Gastrocnemius medialis (tissue), 4 donors: Measurements from ENCODE around the gene USB1.

Experiments
- POLR2A ChIP-seq, 2 donors: fragments of 450-650 bp; IDR thresholded peaks; one replicate each; pipeline ENCODE4 v1.6.1; 2017; ENCODE audit warnings: antibody characterized with exemption in 2 of 2, mild to moderate bottlenecking in 2 of 2, moderate library complexity in 2 of 2
- TF ChIP-seq, protein P1 (sequence below), 5 experiments: fragments of 450-650 bp in 3 of 5; fragments of 200-600 bp in 2 of 5; sonication (generic) in 2 of 5; IDR thresholded peaks in 4 of 5; conservative IDR thresholded peaks in 1 of 5; 1 replicate in 4 of 5; 2 replicates in 1 of 5; pipeline ENCODE4 v1.5.1; 2016 to 2019; ENCODE audit warnings: antibody characterized with exemption in 5 of 5, mild to moderate bottlenecking in 3 of 5, moderate library complexity in 3 of 5

DNA sequence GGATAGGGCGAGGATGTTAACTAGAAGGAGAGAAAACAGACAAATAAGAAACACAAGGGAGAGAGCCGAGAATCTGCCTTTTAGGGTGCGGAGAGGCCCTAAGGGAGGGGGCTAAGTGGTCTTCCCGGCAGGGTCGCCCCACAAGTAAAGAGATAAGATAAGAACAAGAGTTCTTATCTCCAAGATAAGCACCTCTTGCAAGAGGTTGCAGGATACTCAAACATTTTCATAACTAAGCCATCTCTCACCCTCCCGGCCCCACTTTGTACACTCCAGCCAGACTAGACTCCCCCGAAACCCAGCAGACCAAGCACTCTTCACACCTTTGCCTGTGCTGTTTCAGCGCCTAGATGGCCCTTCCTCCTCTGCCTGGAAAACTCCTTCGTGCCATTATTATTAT lies 15.0 kb upstream of the USB1 start:
- TF ChIP-seq, protein P1, sequence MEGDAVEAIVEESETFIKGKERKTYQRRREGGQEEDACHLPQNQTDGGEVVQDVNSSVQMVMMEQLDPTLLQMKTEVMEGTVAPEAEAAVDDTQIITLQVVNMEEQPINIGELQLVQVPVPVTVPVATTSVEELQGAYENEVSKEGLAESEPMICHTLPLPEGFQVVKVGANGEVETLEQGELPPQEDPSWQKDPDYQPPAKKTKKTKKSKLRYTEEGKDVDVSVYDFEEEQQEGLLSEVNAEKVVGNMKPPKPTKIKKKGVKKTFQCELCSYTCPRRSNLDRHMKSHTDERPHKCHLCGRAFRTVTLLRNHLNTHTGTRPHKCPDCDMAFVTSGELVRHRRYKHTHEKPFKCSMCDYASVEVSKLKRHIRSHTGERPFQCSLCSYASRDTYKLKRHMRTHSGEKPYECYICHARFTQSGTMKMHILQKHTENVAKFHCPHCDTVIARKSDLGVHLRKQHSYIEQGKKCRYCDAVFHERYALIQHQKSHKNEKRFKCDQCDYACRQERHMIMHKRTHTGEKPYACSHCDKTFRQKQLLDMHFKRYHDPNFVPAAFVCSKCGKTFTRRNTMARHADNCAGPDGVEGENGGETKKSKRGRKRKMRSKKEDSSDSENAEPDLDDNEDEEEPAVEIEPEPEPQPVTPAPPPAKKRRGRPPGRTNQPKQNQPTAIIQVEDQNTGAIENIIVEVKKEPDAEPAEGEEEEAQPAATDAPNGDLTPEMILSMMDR (IDR thresholded peaks at IDR 0.05 in 4 of 5, conservative IDR thresholded peaks at IDR 0.05 in 1 of 5): no peak
- no peak for TF ChIP-seq POLR2A (IDR thresholded peaks at IDR 0.05)
